ENCODE data around the gene HERPUD2. TPM values are rescaled to one million over a fixed set of nuclear protein-coding genes. Genes with fewer than 3 reads are reported as not detected.

HERPUD2 gene
- total and polyA plus RNA-seq, 2 donors (not counting 3 experiments of a cell fraction or from before 2014, with no cell fraction given) = 33.9 to 42.0 TPM

GRCh38 chr7:35717013-35717412 lies 22.1 kb upstream of the HERPUD2 start:
- no peaks in the 10 kb centered on the region for H3K9me1 ChIP-seq (replicated peaks; ENCODE audit: control insufficient read depth, extremely low read depth, insufficient read depth, low read length)
- H3K27ac ChIP-seq (ENCODE audit: insufficient read depth, low read depth, low read length) = no peak overlapping the region
- no TSS peak for BruUV-seq (replicated peaks)
- POLR2A ChIA-PET = no interaction called here
- no peaks in the 10 kb centered on the region for H3K9me3 ChIP-seq (replicated peaks; ENCODE audit: control insufficient read depth, insufficient read depth, low read length)
- no peaks in the 10 kb centered on the region for H3K36me3 ChIP-seq (ENCODE audit: control insufficient read depth in 2 of 2, extremely low read depth in 1 of 2, insufficient read depth in 2 of 2, low read length in 2 of 2)
- FAIRE-seq (no peak), DNase-seq (ENCODE audit: low read depth, low spot score) (no peak)
- no peaks in the 10 kb centered on the region for H4K20me1 ChIP-seq (replicated peaks; ENCODE audit: control insufficient read depth, extremely low read depth, insufficient read depth, low read length)
- no peaks in the 10 kb centered on the region for H3K4me1 ChIP-seq (ENCODE audit: control insufficient read depth, extremely low read depth, insufficient read depth, low read length)
- no peak overlapping the region for H3K4me2 ChIP-seq (ENCODE audit: insufficient read depth, low read length)
- no peaks in the 10 kb centered on the region for H3K79me2 ChIP-seq (ENCODE audit: control insufficient read depth, insufficient read depth, low read length)
- CTCF ChIA-PET = interaction anchor here (1.2 kb wide), 1 partner anchor 190 kb away, joined by 4 read pairs; no protein-coding TSS in a partner anchor
- TF ChIP-seq POLR2A (IDR thresholded peaks at IDR 0.05; ENCODE audit: low read depth, low read length) (no peak), GATA2 (IDR thresholded peaks at IDR 0.05; ENCODE audit: insufficient read depth, insufficient read length, low read depth, low read length) (no peak), FOS (IDR thresholded peaks at IDR 0.05; ENCODE audit: borderline replicate concordance, insufficient read depth, low read length) (no peak), MAX (IDR thresholded peaks at IDR 0.05; ENCODE audit: insufficient read depth, insufficient read length) (no peak), MYC (IDR thresholded peaks at IDR 0.05; ENCODE audit: low read depth, low read length) (no peak), CTCF (IDR thresholded peaks at IDR 0.05; ENCODE audit: extremely low read depth in 1 of 2, insufficient read depth in 1 of 2, low read depth in 1 of 2, low read length in 2 of 2) (no peak), JUN (IDR thresholded peaks at IDR 0.05; ENCODE audit: borderline replicate concordance, insufficient read depth, insufficient read length, low read depth) (no peak), EZH2 (IDR thresholded peaks at IDR 0.05; ENCODE audit: borderline replicate concordance, low read depth, low read length, severe bottlenecking) (no peak), POLR2AphosphoS5 (IDR thresholded peaks at IDR 0.05; ENCODE audit: insufficient read depth, low read depth, low read length) (no peak)
- intact Hi-C loops (cut with micrococcal nuclease) = no loop called here
- H3K9ac ChIP-seq (replicated peaks; ENCODE audit: extremely low read depth, insufficient read depth, low read length) = no peak overlapping the region
- dilution Hi-C loops (cut with MboI; ENCODE audit: extremely low pct_ligation_motif_present, low sequenced_read_pairs) = no loop called here
- H3K27me3 ChIP-seq (ENCODE audit: control insufficient read depth in 2 of 2, insufficient read depth in 2 of 2, low read length in 2 of 2) = peaks cover 14 to 23% of the 10 kb centered on the region in 2 experiments
- no peak overlapping the region for H2AFZ ChIP-seq (ENCODE audit: low read depth, low read length)
- no peak overlapping the region for H3K4me3 ChIP-seq (replicated peaks in 1 of 3; ENCODE audit: insufficient read depth in 1 of 3, low read depth in 1 of 3, low read length in 3 of 3)

Data from endothelial cell of umbilical vein (primary cell).